Measurements from ENCODE around the gene HSPB1. TPM values are rescaled to one million over a fixed set of nuclear protein-coding genes. Genes with fewer than 3 reads are reported as not detected.

HSPB1 gene
- total RNA-seq, 1 experiment from 2014 or later, result 414 TPM

DNA sequence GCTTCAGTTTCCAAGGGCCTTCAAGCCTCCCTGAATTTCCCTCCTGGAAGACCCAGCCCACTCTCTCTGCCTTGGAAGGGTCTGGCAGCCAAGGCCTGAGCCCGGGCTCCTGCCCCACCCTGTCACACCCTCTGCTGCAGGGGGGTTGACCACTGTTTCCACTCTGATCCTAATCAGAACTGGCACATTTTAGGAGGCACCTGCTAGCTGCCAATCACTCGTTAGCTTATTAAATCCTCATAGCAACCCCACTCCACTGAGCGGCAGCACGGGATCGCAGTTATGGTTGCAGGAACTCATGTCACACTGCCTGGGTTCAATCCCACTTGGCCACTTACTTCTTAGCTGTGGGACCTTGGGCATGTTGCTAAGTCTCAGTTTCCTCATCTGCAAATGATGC lies 12.9 kb downstream of the HSPB1 start:
- Histone ChIP-seq H3F3A (ENCODE audit: insufficient read depth, low read depth) (peaks cover 41% of the 10 kb centered on the region), H4K20me1 (ENCODE audit: insufficient read depth) (0 out of 2 replicates have a peak, but pooled peaks cover 5% of the 10 kb centered on the region), H3K27ac (no peak overlapping the region), H3K4me1 (replicated peaks; ENCODE audit: insufficient read depth) (peaks cover 28% of the 10 kb centered on the region), H3K79me2 (ENCODE audit: low read depth) (0 out of 2 replicates have a peak, but pooled peaks cover 9% of the 10 kb centered on the region), H3K9me2 (ENCODE audit: insufficient read depth) (no peaks in the 10 kb centered on the region), H3K9me3 (ENCODE audit: insufficient read depth, low read depth) (no peaks in the 10 kb centered on the region), H3K36me3 (ENCODE audit: low read depth) (no peaks in the 10 kb centered on the region), H3K27me3 (ENCODE audit: insufficient read depth, low read depth) (no peaks in the 10 kb centered on the region), H3K4me2 (no peak overlapping the region), H2AFZ (no peak overlapping the region), H3K4me3 (no peak overlapping the region)
- ChIA-PET POLR2A (ENCODE audit: unreplicated experiment) (no interaction called here), CTCF (interaction anchor here (0.6 to 0.7 kb wide), 2 partner anchors 51 to 148 kb away, joined by 6 to 9 read pairs; no protein-coding TSS in a partner anchor)
- no peak for DNase-seq
- no TSS peak for BruUV-seq (replicated peaks)
- TF ChIP-seq, protein P1, sequence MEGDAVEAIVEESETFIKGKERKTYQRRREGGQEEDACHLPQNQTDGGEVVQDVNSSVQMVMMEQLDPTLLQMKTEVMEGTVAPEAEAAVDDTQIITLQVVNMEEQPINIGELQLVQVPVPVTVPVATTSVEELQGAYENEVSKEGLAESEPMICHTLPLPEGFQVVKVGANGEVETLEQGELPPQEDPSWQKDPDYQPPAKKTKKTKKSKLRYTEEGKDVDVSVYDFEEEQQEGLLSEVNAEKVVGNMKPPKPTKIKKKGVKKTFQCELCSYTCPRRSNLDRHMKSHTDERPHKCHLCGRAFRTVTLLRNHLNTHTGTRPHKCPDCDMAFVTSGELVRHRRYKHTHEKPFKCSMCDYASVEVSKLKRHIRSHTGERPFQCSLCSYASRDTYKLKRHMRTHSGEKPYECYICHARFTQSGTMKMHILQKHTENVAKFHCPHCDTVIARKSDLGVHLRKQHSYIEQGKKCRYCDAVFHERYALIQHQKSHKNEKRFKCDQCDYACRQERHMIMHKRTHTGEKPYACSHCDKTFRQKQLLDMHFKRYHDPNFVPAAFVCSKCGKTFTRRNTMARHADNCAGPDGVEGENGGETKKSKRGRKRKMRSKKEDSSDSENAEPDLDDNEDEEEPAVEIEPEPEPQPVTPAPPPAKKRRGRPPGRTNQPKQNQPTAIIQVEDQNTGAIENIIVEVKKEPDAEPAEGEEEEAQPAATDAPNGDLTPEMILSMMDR (conservative IDR thresholded peaks at IDR 0.05), result no peak
- TF ChIP-seq EZH2 (IDR thresholded peaks at IDR 0.05; ENCODE audit: low read depth), result no peak
- intact Hi-C loops (cut with micrococcal nuclease; ENCODE audit: unreplicated experiment), result loop anchor here (5.0 kb wide), 1 partner anchor 197 kb away; the partner anchor contains the start of gene UPK3B

DNA sequence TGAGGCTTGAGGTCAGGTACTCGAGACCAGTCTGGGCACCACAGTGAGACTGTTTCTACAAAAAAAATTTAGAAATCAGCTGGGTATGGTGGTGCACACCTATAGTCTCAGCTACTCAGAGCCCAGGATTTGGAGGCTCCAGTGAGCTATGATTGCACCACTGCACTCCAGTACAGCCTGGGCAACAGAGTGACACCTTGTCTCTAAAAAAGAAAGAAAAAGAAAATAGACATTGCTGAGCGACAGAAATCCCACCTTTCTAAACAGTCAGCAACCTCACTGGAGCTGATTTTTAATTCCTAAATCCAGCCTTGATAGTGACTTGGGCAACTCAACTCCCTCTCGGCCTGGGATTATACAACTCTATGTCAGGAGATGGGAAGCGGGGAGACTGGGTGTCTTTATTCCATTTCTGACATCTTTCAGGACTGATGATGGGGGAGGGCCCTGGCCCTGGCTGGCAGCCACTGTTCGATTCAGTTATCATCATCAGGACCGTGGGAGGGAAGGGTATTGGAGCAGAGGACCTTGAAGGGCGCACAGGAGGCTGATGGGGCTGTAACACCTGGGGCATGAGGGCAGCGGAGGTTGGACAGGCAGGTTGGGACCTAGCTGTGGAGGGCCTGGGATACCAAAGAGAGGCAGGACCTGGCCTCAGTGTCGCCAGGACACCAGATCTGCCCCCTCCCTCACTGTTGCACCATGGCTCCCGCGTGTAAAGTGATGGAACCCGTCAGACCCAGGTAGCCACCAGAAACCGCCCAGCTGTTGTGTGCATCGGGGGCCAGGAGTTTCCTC lies 14.7 kb downstream of the HSPB1 start:
- TSS peak; percentile 27 for BruUV-seq (replicated peaks)
- peak overlapping the region; percentile 85 for H2AFZ ChIP-seq
- H3K27ac ChIP-seq, result no peak overlapping the region
- no peaks in the 10 kb centered on the region for H3K9me2 ChIP-seq (ENCODE audit: insufficient read depth)
- CTCF ChIA-PET, result interaction anchor here (0.6 kb wide), 1 partner anchor 681 kb away, joined by 4 read pairs; no protein-coding TSS in a partner anchor
- POLR2A ChIA-PET (ENCODE audit: unreplicated experiment), result interaction anchor here (0.6 to 0.7 kb wide), 3 partner anchors 8 to 209 kb away, joined by 3 to 4 read pairs (median 3); no protein-coding TSS in a partner anchor
- no peaks in the 10 kb centered on the region for H3K9me3 ChIP-seq (ENCODE audit: insufficient read depth, low read depth)
- H3K4me2 ChIP-seq, result peak overlapping the region; percentile 90
- intact Hi-C loops (cut with micrococcal nuclease; ENCODE audit: unreplicated experiment), result loop anchor here (5.0 kb wide), 1 partner anchor 195 kb away; the partner anchor contains the start of gene UPK3B
- H3K4me3 ChIP-seq, result peak overlapping the region; percentile 81
- no peaks in the 10 kb centered on the region for H3K36me3 ChIP-seq (ENCODE audit: low read depth)
- H3K79me2 ChIP-seq (ENCODE audit: low read depth), result 0 out of 2 replicates have a peak, but pooled peaks cover 9% of the 10 kb centered on the region
- H3K4me1 ChIP-seq (replicated peaks; ENCODE audit: insufficient read depth), result peaks cover 18% of the 10 kb centered on the region
- no peak for DNase-seq
- H4K20me1 ChIP-seq (ENCODE audit: insufficient read depth), result 0 out of 2 replicates have a peak, but pooled peaks cover 5% of the 10 kb centered on the region
- peaks cover 51% of the 10 kb centered on the region for H3F3A ChIP-seq (ENCODE audit: insufficient read depth, low read depth)
- TF ChIP-seq, protein P1 (conservative IDR thresholded peaks at IDR 0.05), result no peak
- no peak for TF ChIP-seq EZH2 (IDR thresholded peaks at IDR 0.05; ENCODE audit: low read depth)
- H3K27me3 ChIP-seq (ENCODE audit: insufficient read depth, low read depth), result no peaks in the 10 kb centered on the region

DNA sequence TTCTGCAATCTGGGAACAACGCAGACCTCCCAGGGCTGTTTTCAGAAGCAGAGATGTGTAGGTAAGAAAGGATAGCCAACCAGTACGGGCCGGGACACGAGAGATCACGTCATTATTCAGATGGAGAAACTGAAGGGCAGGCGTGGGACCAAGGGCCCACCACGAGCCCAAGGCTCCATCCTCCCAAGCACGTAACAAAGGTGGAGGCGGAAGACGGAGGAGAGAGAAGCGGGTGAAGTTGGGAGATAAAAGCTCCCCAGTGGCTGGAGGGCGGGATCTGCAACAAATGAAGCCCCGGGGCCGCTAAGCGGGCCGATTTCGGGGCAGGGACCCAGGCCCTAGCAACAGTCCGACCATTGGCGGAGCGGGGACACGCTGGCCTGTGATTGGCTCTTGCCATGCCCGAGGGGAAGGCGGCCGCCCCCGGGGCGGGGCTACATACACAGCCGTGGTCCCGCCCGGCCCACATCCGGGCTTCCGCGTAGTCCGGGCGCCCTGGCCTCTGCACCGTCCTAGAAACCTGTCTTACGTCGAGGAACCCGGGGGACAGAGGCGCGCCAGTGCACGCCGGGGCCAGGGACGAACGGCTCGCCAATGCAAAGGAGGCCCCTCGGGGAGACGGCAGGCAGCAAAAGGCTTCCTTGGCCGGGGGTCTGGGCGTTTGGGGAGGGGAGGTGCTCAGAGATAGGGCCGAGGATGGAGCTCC lies 15.5 kb downstream of the HSPB1 start:
- Histone ChIP-seq H3K4me1 (replicated peaks; ENCODE audit: insufficient read depth) (peaks cover 18% of the 10 kb centered on the region), H3K27ac (peak overlapping the region; percentile 71), H3K79me2 (ENCODE audit: low read depth) (0 out of 2 replicates have a peak, but pooled peaks cover 9% of the 10 kb centered on the region), H3K9me3 (ENCODE audit: insufficient read depth, low read depth) (no peaks in the 10 kb centered on the region), H3K27me3 (ENCODE audit: insufficient read depth, low read depth) (no peaks in the 10 kb centered on the region), H2AFZ (peak overlapping the region; percentile 85), H3K36me3 (ENCODE audit: low read depth) (no peaks in the 10 kb centered on the region), H4K20me1 (ENCODE audit: insufficient read depth) (0 out of 2 replicates have a peak, but pooled peaks cover 5% of the 10 kb centered on the region), H3K4me3 (peak overlapping the region; percentile 81), H3K4me2 (peak overlapping the region; percentile 90), H3F3A (ENCODE audit: insufficient read depth, low read depth) (peaks cover 56% of the 10 kb centered on the region), H3K9me2 (ENCODE audit: insufficient read depth) (no peaks in the 10 kb centered on the region)
- CTCF ChIA-PET, result interaction anchor here (0.6 to 1.1 kb wide), 4 partner anchors 21 to 682 kb away, joined by 3 to 20 read pairs (median 4); no protein-coding TSS in a partner anchor
- POLR2A ChIA-PET (ENCODE audit: unreplicated experiment), result interaction anchor here (0.6 to 0.7 kb wide), 6 partner anchors 9 to 210 kb away, joined by 3 to 5 read pairs (median 3); no protein-coding TSS in a partner anchor
- BruUV-seq (replicated peaks), result no TSS peak
- TF ChIP-seq EZH2 (IDR thresholded peaks at IDR 0.05; ENCODE audit: low read depth), result no peak
- TF ChIP-seq, protein P1 (conservative IDR thresholded peaks at IDR 0.05), result no peak
- peak; percentile 86 to 99 for DNase-seq
- intact Hi-C loops (cut with micrococcal nuclease; ENCODE audit: unreplicated experiment), result loop anchor here (1.0 to 5.0 kb wide), 4 partner anchors 21 to 194 kb away; partner anchors contain the start of gene UPK3B

All from PC-9 (cell line).